Loucy (cell line): Measurements from ENCODE around the gene COX7A2L.

Experiments
- H2AFZ ChIP-seq: fragments of 200-600 bp; sonication (generic); 2 replicates; pipeline ENCODE4 v1.6.0; 2016; ENCODE audit warnings: antibody characterized with exemption, mild to moderate bottlenecking, low read length, moderate library complexity
- H3F3A ChIP-seq: fragments of 200-600 bp; 2 replicates; pipeline ENCODE4 v1.6.0; 2016; ENCODE audit warnings: antibody characterized with exemption, low read depth, mild to moderate bottlenecking
- H3K27me3 ChIP-seq: fragments of 200-600 bp; sonication (generic); 2 replicates; pipeline ENCODE4 v1.6.1; 2014; ENCODE audit warnings: low read length, mild to moderate bottlenecking; ENCODE audit not compliant: insufficient read depth, poor library complexity, severe bottlenecking
- H3K36me3 ChIP-seq: fragments of 200-600 bp; sonication (generic); 2 replicates; pipeline ENCODE4 v1.6.1; 2016; ENCODE audit warnings: low read length; ENCODE audit not compliant: insufficient read depth
- H3K4me1 ChIP-seq: fragments of 200-600 bp; sonication (generic); 2 replicates; pipeline ENCODE4 v1.5.1; 2014; ENCODE audit warnings: low read length, mild to moderate bottlenecking; ENCODE audit not compliant: insufficient read depth, poor library complexity, severe bottlenecking
- H3K4me2 ChIP-seq: fragments of 200-600 bp; sonication (generic); 2 replicates; pipeline ENCODE4 v1.6.0; 2014; ENCODE audit warnings: antibody characterized with exemption, low read length, low read depth, mild to moderate bottlenecking; ENCODE audit not compliant: poor library complexity, severe bottlenecking
- H3K4me3 ChIP-seq: fragments of 200-600 bp; sonication (generic); 2 replicates; pipeline ENCODE4 v1.5.1; 2014; ENCODE audit warnings: low read length, mild to moderate bottlenecking, mixed read lengths; ENCODE audit not compliant: poor library complexity, severe bottlenecking
- H3K79me2 ChIP-seq: fragments of 200-600 bp; sonication (generic); 2 replicates; pipeline ENCODE4 v1.6.1; 2014; ENCODE audit warnings: low read length; ENCODE audit not compliant: insufficient read depth
- H3K9ac ChIP-seq: fragments of 200-600 bp; sonication (generic); 2 replicates; pipeline ENCODE4 v1.6.0; 2014; ENCODE audit warnings: mild to moderate bottlenecking, low read depth, low read length, moderate library complexity; ENCODE audit not compliant: poor library complexity, severe bottlenecking
- H3K9me2 ChIP-seq: fragments of 200-600 bp; sonication (generic); replicated peaks from 2 replicates; pipeline ENCODE4 v1.6.1; 2016; ENCODE audit warnings: low read depth, low read length, mixed read lengths
- H3K9me3 ChIP-seq: fragments of 200-600 bp; sonication (generic); 2 replicates; pipeline ENCODE4 v1.6.1; 2014; ENCODE audit warnings: mild to moderate bottlenecking, antibody characterized with exemption, low read length, low read depth; ENCODE audit not compliant: insufficient read depth
- H4K20me1 ChIP-seq: fragments of 200-600 bp; sonication (generic); 2 replicates; pipeline ENCODE4 v1.6.0; 2014; ENCODE audit warnings: antibody characterized with exemption, low read length, mild to moderate bottlenecking; ENCODE audit not compliant: insufficient read depth, poor library complexity, severe bottlenecking
- CTCF ChIP-seq: fragments of 200-600 bp; sonication (generic); conservative IDR thresholded peaks from 2 replicates; pipeline ENCODE4 v1.5.1; 2014; ENCODE audit warnings: mild to moderate bottlenecking, antibody characterized with exemption, low read length
- EZH2phosphoT487 ChIP-seq: fragments of 200-600 bp; IDR thresholded peaks from 2 replicates; pipeline ENCODE4 v1.6.1; 2018; ENCODE audit warnings: antibody characterized with exemption, mild to moderate bottlenecking, moderate library complexity, borderline replicate concordance

Gene COX7A2L

GRCh38 chr2:42345986-42346385 is 15.0 kb downstream of the COX7A2L start:
- Histone ChIP-seq H4K20me1 (no peaks in the 10 kb centered on the region), H3K9me2 (no peaks in the 10 kb centered on the region), H3K36me3 (peaks cover 46% of the 10 kb centered on the region; the same call in 1 of the 2 replicates), H3K9me3 (no peaks in the 10 kb centered on the region), H3K4me3 (no peak overlapping the region), H3K9ac (no peak overlapping the region), H2AFZ (no peak overlapping the region), H3K27me3 (no peaks in the 10 kb centered on the region), H3K4me1 (no peaks in the 10 kb centered on the region), H3K79me2 (peaks cover 8% of the 10 kb centered on the region; the same call in 1 of the 2 replicates), H3F3A (no peaks in the 10 kb centered on the region), H3K4me2 (no peak overlapping the region)
- TF ChIP-seq CTCF (no peak), EZH2phosphoT487 (no peak)

- Histone ChIP-seq H2AFZ (no peak overlapping the region), H3K9me2 (no peaks in the 10 kb centered on the region), H3K36me3 (peaks cover 21% of the 10 kb centered on the region; the same call in 1 of the 2 replicates), H3K4me3 (no peak overlapping the region), H3K27me3 (no peaks in the 10 kb centered on the region), H3K79me2 (no peaks in the 10 kb centered on the region; the same call in 1 of the 2 replicates), H3F3A (no peaks in the 10 kb centered on the region), H3K9ac (no peak overlapping the region), H4K20me1 (no peaks in the 10 kb centered on the region), H3K4me1 (no peaks in the 10 kb centered on the region), H3K9me3 (no peaks in the 10 kb centered on the region), H3K4me2 (no peak overlapping the region)
- TF ChIP-seq CTCF (no peak), EZH2phosphoT487 (no peak)
Observed at GRCh38 chr2:42342795-42343241, 18.2 kb downstream of the COX7A2L start.

- no peaks in the 10 kb centered on the region for H3K9me2 ChIP-seq
- no peak overlapping the region for H3K9ac ChIP-seq
- H2AFZ ChIP-seq: no peak overlapping the region
Observed at GRCh38 chr2:42342061-42342794, 18.8 kb downstream of the COX7A2L start.

More at GRCh38 chr2:42342061-42342794, 18.8 kb downstream of the COX7A2L start:
- no peaks in the 10 kb centered on the region; the same call in 1 of the 2 replicates for H3K79me2 ChIP-seq
- no peak overlapping the region for H3K4me3 ChIP-seq
- no peaks in the 10 kb centered on the region for H3K27me3 ChIP-seq
- H3K36me3 ChIP-seq: peaks cover 21% of the 10 kb centered on the region; the same call in 1 of the 2 replicates
- no peaks in the 10 kb centered on the region for H3K9me3 ChIP-seq
- TF ChIP-seq EZH2phosphoT487: no peak
- TF ChIP-seq CTCF: no peak
- H4K20me1 ChIP-seq: no peaks in the 10 kb centered on the region
- no peaks in the 10 kb centered on the region for H3F3A ChIP-seq
- H3K4me1 ChIP-seq: no peaks in the 10 kb centered on the region
- no peak overlapping the region for H3K4me2 ChIP-seq
